ENCODE data around the gene IL9. TPM values are rescaled to one million over a fixed set of nuclear protein-coding genes. Genes with fewer than 3 reads are reported as not detected.
A peak's percentile ranks its signal among the peaks of the same experiment; 100 is the strongest.

IL9 gene
- total RNA-seq, 1 experiment from 2014 or later, result not detected

GRCh38 chr5:135934939-135935338, 39.3 kb upstream of the IL9 start:
- TF ChIP-seq, protein P1, sequence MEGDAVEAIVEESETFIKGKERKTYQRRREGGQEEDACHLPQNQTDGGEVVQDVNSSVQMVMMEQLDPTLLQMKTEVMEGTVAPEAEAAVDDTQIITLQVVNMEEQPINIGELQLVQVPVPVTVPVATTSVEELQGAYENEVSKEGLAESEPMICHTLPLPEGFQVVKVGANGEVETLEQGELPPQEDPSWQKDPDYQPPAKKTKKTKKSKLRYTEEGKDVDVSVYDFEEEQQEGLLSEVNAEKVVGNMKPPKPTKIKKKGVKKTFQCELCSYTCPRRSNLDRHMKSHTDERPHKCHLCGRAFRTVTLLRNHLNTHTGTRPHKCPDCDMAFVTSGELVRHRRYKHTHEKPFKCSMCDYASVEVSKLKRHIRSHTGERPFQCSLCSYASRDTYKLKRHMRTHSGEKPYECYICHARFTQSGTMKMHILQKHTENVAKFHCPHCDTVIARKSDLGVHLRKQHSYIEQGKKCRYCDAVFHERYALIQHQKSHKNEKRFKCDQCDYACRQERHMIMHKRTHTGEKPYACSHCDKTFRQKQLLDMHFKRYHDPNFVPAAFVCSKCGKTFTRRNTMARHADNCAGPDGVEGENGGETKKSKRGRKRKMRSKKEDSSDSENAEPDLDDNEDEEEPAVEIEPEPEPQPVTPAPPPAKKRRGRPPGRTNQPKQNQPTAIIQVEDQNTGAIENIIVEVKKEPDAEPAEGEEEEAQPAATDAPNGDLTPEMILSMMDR (conservative IDR thresholded peaks at IDR 0.05; ENCODE audit: low read depth, low read length), result no peak
- TF ChIP-seq EZH2 (IDR thresholded peaks at IDR 0.05; ENCODE audit: borderline replicate concordance, low read depth, low read length, poor library complexity, severe bottlenecking), result no peak
- BruUV-seq (replicated peaks), result no TSS peak
- Histone ChIP-seq H3K4me3 (ENCODE audit: low read depth, low read length, poor library complexity, severe bottlenecking) (no peak overlapping the region), H3K36me3 (ENCODE audit: insufficient read depth, low read length, poor library complexity, severe bottlenecking) (no peaks in the 10 kb centered on the region), H3K27me3 (replicated peaks; ENCODE audit: insufficient read depth, low read depth, low read length, poor library complexity) (peaks cover 90% of the 10 kb centered on the region), H3K4me1 (ENCODE audit: insufficient read depth, low read length, poor library complexity, severe bottlenecking) (no peaks in the 10 kb centered on the region), H3K9me3 (ENCODE audit: low read depth, low read length, poor library complexity, severe bottlenecking) (no peaks in the 10 kb centered on the region), H3K27ac (ENCODE audit: low read depth, low read length, poor library complexity, severe bottlenecking) (no peak overlapping the region)
- intact Hi-C loops (cut with micrococcal nuclease; ENCODE audit: unreplicated experiment), result no loop called here
- ChIA-PET CTCF (no interaction called here), POLR2A (ENCODE audit: low non-redundant PET) (no interaction called here)
- no peak for DNase-seq (ENCODE audit: low spot score)

DNA sequence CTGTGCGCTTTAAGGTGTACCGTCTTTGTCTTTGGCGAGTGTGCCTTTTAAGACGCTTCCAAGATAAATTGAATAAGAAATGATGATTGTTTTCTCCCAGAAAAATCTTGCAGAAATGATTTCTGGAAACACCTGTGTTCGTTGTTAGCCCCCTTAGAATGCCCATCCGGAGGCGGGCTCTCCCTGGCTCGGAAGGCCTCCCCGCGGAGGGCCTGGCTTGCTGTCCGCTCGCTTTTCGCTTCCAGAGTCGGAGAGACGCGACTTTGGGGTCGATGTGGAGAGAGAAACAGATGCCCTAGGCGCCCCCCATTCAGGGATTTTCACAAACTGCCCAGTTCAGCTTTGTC, 35.3 kb upstream of the IL9 start:
- Histone ChIP-seq H3K9me3 (ENCODE audit: low read depth, low read length, poor library complexity, severe bottlenecking) (no peaks in the 10 kb centered on the region), H3K36me3 (ENCODE audit: insufficient read depth, low read length, poor library complexity, severe bottlenecking) (no peaks in the 10 kb centered on the region), H3K4me3 (ENCODE audit: low read depth, low read length, poor library complexity, severe bottlenecking) (no peak overlapping the region), H3K4me1 (ENCODE audit: insufficient read depth, low read length, poor library complexity, severe bottlenecking) (no peaks in the 10 kb centered on the region), H3K27ac (ENCODE audit: low read depth, low read length, poor library complexity, severe bottlenecking) (no peak overlapping the region), H3K27me3 (replicated peaks; ENCODE audit: insufficient read depth, low read depth, low read length, poor library complexity) (peaks cover 90% of the 10 kb centered on the region)
- no peak for DNase-seq (ENCODE audit: low spot score)
- no TSS peak for BruUV-seq (replicated peaks)
- POLR2A ChIA-PET (ENCODE audit: low non-redundant PET), result no interaction called here
- CTCF ChIA-PET, result no interaction called here
- TF ChIP-seq EZH2 (IDR thresholded peaks at IDR 0.05; ENCODE audit: borderline replicate concordance, low read depth, low read length, poor library complexity, severe bottlenecking), result no peak
- TF ChIP-seq, protein P1 (conservative IDR thresholded peaks at IDR 0.05; ENCODE audit: low read depth, low read length), result no peak
- intact Hi-C loops (cut with micrococcal nuclease; ENCODE audit: unreplicated experiment), result no loop called here

DNA sequence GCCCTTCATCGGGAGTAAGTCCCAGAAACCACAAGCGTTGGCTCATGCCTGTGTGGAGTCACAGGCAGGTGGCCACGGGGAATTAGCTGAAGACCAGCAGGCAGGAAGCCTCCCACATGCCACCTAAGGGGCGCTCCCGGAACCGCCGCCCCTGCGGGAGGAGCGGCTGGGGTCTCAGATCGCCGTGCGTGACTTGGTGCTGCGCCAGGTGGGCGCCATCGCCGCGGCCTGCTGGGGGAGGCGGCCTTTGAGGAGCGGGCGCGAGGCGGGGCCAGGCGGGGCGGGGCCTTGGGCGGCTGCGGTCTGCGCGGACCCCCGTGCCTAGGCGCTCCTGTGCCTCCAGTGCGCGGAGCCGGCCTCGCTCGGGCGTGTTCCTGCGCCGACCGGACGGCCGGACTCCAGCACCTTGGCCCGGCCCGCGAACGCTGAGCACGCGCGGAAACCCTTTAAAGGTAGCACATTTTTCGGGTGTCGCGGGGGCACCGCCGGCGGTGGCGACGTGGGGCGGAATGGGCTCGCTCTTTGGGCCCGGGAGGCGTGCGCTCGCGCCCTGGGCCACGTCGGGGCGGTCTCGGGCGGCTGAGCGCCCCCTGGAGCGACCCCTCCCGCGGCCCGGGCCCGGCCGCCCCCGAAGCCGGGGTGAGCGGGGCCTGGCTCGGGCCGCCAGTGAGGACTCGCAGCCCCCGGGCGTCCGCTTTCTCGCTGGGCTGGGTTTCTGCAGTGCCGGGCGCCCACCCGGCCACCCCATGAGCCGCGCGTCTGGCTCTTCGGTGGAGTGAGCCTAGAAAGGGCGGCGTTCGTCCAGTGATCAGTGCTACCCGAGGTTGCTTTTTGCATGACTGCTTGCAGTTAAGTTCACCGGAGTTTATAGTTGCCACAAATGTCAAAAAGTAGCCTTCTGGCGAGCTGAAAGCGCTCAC, 34.6 kb upstream of the IL9 start:
- TF ChIP-seq EZH2 (IDR thresholded peaks at IDR 0.05; ENCODE audit: borderline replicate concordance, low read depth, low read length, poor library complexity, severe bottlenecking), result peak; percentile 77
- TF ChIP-seq, protein P1 (conservative IDR thresholded peaks at IDR 0.05; ENCODE audit: low read depth, low read length), result 0 out of 2 replicates have a peak, but pooled peaks have one; percentile 8
- POLR2A ChIA-PET (ENCODE audit: low non-redundant PET), result no interaction called here
- peak overlapping the region; percentile 35 for H3K4me3 ChIP-seq (ENCODE audit: low read depth, low read length, poor library complexity, severe bottlenecking)
- DNase-seq (ENCODE audit: low spot score), result peak; percentile 22
- no peaks in the 10 kb centered on the region for H3K9me3 ChIP-seq (ENCODE audit: low read depth, low read length, poor library complexity, severe bottlenecking)
- H3K27ac ChIP-seq (ENCODE audit: low read depth, low read length, poor library complexity, severe bottlenecking), result no peak overlapping the region
- CTCF ChIA-PET, result no interaction called here
- BruUV-seq (replicated peaks), result no TSS peak
- H3K36me3 ChIP-seq (ENCODE audit: insufficient read depth, low read length, poor library complexity, severe bottlenecking), result no peaks in the 10 kb centered on the region
- intact Hi-C loops (cut with micrococcal nuclease; ENCODE audit: unreplicated experiment), result no loop called here
- H3K27me3 ChIP-seq (replicated peaks; ENCODE audit: insufficient read depth, low read depth, low read length, poor library complexity), result peaks cover 90% of the 10 kb centered on the region
- no peaks in the 10 kb centered on the region for H3K4me1 ChIP-seq (ENCODE audit: insufficient read depth, low read length, poor library complexity, severe bottlenecking)

Data from A673 (cell line).